HG02973 (cell line): ENCODE results near the gene IQGAP1.
A peak's percentile ranks its signal among the peaks of the same experiment; 100 is the strongest.

Source experiments
- ATAC-seq: cut with Tn5 transposase; IDR thresholded peaks from one replicate; pipeline ENCODE4 v1.9.1; 2021; ENCODE audit warnings: moderate library complexity; ENCODE audit not compliant: unreplicated experiment

The IQGAP1 gene

DNA sequence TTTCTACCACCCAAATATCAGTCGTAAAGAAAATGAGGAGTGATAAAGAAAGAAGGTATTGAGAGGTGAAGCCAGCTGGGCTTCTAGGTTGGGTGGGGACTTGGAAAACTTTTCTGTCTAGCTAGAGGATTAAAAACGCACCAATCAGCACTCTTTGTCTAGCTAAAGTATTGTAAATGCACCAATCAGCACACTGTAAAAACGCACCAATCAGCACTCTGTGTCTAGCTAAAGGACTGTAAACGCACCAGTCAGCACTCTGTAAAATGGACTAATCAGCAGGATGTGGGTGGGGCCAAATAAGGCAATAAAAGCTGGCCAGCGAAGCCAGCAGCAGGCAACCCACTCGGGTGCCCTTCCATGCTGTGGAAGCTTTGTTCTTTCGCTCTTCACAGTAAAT, 13.0 kb upstream of the IQGAP1 start:
- no peak for ATAC-seq

DNA sequence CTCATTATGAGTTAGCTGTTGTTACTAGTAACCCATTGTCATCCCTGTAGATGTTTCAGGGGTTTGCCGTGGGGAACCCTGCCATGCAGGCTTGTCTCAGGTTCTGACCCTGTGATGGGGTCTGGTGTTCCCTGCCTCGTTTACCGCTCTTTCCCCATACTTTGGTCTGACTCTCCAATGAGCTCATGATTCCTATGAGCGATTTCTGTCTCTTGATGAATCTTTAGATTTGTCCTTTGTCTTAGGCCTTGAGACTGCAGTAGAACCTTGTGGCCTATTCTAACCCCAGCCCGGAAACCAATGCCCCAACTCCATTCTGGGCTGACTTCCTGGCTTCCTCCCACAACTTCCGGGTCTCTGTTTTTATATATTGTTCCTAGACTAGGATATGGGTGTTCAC, 11.3 kb upstream of the IQGAP1 start:
- no peak for ATAC-seq

DNA sequence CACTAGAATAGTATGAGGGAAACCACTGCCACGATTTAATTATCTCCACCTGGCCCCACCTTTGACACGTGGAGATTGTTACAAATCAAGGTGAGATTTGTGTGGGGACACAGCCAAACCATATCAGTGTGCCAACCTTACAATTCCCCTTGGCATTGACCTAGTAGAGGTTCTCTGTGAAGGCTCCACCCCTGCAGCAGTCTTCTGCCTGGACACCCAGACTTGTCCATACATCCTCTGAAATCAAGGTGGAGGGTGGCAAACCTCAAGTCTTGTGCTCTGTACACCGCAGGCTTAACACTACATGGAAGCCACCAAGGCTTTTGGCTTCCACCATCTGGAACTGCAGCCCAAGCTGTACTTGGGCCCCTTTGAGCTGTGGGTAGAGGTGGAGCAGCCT, 8.8 kb upstream of the IQGAP1 start:
- ATAC-seq = no peak

DNA sequence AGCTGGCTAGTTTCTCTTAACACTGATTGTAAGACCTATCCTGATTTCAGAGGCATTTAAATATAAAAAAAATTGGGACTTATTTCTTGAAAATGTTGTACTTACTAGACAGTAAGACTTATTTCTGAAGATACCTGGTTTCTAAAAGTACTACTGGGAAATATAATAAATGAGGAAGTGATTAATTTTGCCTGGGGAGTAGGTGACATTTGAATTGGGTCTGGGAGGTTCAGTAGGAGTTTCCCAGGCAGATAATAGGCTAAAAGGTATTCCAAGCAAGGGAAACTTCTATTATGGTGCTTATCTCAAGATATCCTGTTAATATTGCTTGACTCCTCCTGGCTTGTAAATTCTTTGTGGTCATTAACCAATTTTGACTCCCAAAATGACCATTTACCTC, 6.5 kb upstream of the IQGAP1 start:
- no peak for ATAC-seq

DNA sequence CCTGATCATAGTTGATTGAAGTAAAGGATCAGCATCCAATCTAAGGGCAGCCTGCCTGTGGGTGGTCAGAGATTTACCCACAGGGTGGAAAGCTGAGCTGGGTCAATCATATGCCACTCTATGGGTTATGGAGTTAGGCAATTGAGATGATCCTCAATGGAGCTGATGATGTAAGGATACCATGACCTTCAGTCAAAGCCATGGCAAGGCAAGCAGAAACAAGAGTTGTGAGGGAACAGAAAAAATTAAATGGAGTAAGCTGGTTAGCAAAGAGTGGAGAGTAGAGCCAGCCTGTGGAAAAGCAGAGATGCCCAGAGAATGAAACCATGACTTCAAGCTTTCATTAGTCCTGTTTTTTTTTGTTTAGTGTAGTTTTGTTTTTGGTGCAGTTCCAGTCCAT, 5.7 kb upstream of the IQGAP1 start:
- ATAC-seq = no peak

DNA sequence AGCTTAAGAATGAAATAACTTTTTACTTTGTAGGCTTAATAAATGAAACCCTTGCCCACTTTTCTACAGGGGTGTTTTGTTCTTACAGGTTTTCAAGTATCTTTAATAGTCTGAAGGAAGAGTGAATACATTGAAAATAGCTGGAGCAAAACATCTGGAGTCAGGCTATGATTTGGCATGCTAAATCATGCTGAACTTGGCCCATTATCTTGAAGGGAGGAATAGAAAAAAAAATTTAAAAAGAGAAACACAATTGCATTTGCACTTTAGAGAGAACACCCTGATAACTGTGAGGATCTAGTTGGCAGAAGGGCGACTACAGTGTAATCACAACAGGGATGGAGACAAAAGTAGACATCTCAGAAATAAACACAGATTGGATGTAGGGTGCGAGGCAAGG, 1.8 kb upstream of the IQGAP1 start:
- ATAC-seq = no peak

DNA sequence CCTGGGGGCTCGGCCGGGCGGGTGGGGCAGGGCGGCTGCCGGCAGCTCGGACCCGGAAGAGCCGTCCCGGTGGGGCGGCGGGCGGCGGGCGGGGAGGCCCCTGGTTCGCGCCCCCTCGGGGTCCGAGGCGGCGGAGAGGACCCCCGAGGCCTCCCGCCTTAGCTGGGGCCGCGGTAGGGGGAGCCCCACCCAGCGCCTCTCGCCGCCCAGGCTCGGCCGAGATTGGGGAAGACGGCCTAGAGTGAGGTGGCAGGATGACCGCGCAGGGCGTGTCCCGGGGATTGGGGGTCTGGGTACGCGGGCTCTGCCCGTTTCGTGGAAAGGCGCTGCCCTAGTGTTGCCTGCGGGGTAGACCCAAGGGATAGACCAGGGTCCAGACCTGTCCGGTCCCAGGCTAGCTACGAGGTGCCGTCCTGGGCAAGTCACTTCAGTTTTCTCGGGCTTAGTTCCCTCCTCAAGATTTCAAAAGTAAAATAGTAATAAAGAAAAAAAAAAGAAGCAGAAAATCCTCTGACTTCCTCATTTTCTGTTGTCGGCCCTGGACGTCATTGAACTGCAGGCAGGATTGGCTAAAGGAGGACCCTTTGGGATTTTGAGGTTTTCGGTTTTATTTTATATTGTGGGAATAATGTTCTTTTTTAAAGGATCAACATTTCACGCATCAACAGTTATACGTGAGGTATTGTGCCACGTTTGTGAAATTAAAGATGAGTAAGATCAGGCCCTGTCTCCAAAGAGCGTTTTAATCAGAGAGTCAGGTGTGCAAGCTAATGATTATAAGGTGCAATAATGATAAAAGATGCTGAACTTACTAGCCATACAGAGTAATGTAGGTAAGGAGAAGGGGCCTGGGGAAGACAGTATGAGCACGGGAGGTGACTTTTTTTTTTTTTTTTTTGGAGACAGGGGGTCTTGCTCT, 679 bp downstream of the IQGAP1 start:
- ATAC-seq = peak; percentile 41

DNA sequence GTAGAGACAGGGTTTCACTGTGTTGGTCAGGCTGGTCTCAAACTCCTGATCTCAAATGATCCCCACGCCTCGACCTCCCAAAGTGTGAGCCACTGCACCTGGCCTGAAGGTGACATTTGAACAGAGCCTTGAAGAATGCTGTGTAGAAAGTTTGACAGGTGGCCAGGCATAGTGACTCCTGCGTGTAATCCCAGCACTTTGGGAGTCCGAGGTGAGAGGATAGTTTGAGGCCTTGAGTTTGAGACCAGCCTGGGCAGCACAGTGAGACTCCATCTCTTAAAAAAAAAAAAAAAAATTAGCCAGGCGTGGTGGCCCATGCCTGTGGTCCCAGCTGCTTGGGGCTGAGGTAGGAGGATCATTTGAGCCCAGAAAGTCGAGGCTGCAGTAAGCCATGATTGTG, 1.5 kb downstream of the IQGAP1 start:
- ATAC-seq = no peak

DNA sequence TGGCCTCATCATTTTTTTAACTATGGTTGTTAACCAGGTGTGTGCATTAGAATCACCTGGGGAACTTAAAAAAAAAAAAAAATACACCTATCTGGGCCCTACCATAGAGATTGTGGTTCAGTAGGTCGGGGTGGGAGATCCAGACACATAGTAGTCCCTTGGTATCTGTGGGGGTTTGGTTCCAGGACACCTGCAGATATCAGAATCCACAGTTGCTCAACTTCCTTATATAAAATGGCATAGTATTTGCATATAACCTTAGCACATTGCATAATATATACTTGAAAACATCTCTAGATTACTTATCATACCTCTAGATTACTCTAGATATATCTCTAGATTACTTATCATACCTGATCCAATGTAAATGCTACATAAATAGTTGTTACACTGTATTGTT, 5.0 kb downstream of the IQGAP1 start:
- ATAC-seq = no peak

DNA sequence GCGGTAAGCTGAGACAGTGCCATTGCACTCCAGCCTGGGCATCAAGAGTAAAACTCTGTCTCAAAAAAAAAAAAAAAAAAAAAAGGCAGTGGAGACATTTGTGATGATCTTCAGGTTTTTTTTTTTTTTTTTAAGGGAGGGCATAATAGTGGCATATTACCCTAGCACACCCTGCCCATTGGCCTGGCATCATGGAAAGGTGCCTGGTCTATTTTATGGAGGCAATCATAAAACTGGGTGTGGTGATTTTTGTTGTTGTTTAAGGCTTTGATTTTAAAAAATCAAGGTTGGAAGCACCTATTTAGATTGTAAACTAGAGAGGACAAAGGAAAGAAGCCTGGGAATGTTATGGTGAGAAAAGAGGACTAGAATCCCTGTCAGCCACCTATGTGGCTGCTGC, 6.0 kb downstream of the IQGAP1 start:
- no peak for ATAC-seq

DNA sequence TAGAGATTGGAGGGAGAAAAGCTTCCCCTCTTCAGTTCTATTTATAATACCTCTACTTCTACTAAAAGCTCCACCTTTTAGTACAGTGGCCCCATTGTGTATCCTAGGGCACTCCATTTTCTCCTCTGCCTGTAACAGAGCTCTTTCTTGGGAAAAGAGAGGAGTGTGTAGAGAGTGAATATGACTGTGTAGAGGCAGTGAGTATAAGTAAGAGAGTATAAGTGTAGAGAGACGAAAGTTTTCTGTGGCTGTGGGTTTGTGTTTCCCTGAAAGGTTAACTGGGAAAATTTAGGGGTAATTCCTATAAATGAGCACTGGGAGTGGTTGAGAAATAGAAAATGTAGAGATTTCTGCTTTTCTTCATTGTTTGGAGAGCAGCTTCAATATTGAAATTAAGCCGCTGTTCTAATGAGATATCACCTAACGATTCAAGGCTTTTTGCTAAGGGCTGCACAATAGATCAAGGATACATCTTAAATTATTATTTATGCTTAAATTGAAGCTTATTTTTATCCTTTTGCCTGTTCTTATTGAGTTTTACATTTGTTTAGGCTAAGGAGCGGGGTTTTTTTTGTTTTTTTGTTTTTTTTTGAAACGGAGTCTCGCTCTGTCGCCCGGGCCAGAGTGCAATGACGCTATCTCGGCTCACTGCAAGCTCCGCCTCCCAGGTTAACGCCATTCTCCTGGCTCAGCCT, 6.9 kb downstream of the IQGAP1 start:
- ATAC-seq = no peak

DNA sequence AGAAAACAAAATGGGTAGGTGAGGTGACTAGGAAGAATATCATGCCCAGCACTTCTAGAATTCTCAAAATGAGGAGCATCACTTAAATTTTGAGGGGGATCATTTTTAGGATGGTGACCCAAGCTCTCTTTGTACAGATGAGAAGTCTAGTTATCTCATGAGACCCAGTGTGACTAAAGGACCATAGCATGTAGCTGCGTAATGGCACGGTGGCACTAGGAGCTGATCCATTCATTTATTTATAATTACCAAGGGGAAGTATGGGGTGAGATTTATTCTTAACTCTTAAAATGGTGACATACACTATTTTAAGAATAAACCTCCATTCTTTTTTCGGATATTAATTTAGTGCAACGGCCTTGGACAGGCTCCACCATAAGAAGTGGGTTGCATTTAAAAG, 8.3 kb downstream of the IQGAP1 start:
- no peak for ATAC-seq

DNA sequence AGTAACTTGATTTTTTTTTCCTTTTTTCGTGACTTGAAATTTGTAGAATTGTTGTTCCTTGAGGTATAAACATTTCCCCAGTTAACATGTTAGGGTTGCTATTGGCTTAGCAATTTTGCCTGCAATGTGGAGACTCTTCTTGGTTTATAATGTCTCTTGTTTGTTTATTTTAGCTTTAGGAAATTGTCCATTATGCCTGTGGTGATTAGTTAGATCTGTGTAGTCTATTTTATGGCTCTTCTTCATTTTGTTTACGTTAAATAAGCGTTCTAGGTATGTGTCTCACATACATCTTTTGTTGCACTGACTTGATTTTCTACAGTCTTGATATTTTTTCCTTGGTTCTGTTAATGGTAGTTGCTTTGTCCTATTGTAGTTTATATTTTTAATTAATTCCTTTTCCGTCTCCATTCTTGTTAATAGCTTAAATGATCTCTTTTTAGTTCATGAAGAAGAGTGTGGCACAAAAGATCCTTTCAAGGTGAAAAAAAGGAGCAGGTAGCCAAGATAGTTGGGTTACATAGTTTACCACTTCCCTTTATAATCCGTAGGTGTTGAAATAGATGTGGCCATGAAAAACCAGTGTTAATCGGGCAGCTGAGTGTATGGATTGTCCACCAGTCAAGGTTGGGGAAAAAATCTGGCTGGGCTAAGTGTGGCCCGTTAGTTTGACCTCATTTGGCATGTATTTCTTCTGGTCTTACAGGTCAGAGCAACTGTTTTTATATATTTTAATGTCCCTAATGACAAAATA, 12.1 kb downstream of the IQGAP1 start:
- ATAC-seq = peak; percentile 15

DNA sequence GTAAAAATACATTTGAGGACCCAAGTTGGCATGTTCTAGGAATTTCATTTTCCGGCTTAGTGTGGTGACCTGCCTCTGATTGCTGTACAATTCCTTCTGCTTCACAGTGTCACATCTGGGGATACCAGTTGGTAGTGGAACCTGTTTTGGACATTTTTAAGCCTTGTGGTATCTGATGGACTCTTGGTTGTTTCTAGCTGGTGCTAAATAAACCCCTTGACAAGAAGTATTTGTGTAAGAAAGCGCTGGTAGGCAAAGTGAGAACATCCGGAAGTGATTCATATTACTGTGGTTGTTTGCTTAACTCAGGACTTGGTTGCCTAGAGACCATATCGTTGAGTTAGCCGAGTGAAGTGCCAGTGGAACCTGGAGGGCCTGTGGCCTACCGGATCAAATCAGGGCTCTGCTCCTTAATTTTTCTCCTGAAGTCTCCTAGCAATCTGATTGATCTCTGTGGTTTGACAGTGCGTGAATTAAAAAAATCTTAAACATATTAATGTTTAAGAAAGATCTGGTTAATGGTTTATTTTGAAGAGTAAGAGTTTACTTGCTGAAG, 12.8 kb downstream of the IQGAP1 start:
- ATAC-seq = peak; percentile 97

DNA sequence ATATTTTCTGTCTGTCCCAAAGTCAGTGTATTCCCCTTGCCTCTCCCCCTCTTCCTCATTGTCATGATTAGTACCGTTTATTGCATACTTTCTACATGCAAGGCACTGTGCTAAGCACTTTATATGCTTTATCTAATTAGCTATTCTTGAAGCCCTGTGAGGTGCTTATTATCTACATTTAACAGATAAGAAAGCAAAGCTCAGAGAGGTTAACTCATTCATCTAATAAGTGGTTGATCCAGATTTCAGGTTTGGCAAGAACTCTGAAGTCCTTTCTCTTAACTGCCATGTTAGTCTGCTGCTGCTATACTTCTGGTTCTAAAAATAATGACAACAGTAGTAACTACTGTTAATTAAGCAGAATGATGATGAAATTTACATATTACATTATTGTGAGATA, 13.5 kb downstream of the IQGAP1 start:
- no peak for ATAC-seq

DNA sequence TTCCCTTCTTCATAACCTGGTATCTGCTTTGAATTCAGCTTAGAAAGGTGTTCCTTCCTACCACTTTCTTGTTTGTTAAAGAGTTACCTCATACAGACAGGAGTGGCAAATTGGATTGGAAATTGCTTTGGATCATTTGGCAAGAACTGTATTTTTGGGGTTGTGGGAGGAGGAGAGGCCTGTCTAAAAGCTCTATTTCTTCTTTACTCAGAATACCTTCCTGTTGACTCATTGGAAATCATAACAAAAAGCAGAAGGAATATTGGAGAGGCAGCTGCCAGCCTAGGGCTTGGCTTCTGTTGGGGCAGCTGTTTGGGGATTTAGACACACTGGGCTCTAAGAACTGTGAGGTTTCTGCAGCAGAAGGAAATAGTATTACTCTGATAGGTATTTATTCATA, 14.2 kb downstream of the IQGAP1 start:
- no peak for ATAC-seq

DNA sequence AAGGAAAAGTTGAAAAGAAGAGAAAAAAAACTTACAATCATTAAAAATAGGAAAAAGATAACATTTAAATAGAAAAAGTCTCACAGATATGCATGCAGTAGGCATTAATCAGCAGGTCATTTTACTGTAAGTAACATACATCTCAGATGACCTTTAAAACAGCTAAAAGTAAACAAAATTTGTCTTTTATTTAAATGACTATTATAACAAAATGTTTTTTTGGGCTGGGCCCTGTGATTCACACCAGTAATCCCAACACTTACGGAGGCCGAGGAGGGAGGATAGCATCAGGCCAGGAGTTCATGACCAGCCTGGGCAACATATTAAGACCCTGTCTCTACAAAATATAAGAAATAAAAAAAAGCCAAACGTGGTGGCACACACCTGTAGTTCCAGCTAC, 14.7 kb downstream of the IQGAP1 start:
- no peak for ATAC-seq

DNA sequence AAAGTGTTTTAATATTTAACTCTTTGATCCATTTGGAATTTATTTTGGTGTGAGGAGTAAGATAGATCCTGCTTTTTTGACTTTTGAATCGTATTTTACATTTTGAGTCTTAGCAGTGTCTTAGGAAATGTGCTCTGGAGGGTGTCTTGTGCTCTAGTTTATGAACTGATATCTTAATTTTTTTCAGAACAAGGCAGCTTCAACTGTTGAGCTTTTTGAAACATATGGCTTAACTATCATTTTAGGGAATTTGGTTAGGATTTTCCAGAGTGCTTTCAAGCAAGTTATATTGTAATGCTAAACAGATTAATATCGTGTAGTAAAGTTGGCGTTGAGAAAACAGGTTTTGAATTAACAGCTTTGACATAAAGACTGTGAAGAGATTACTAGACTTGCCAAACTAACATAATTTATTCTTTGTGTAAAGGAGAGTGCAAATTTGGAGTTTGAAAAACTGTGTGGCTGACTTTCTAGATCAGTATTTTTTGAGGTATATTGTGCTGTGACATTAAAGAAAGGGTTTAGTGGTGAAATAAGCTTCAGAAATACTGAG, 17.1 kb downstream of the IQGAP1 start:
- no peak for ATAC-seq

DNA sequence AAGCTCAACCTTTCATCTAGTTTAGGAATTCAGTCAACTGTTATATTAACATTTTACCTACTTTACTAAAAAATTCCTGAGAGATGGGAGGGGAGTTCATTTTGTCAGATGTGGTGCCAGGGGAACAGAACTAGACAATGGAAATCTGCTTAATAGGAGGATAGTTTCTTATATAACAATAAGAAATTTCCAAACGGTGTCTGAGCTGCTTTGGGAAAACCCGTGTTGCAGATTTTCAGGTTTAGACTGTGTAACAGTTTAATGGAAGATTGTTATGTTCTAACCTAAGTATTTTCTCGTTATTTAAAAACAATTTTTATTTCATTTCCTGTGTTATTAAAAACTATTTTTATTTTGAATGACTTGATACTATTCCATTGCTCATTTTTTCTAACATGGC, 19.3 kb downstream of the IQGAP1 start:
- ATAC-seq = no peak

DNA sequence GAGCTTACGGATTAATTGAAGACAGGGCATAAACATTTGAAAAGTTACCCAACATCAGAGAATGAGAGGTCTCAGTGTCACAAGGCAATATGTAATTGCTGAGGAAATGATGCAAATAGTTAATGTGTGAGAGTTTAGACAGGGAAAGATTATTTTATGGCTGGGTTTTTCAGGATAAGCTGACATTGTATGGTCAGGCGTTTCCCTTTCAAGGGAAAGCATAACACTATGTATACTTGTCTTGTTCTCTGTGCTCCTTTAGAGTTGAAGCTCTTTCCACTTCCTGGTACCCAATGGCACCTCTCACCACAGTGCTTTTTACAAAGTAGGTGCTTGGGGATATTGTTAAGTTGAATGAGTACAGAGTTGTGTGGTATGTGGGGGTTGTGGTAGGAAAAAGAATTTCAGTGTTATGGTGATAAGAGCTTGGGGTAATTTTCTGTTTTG, 19.9 kb downstream of the IQGAP1 start:
- peak; percentile 63 for ATAC-seq

DNA sequence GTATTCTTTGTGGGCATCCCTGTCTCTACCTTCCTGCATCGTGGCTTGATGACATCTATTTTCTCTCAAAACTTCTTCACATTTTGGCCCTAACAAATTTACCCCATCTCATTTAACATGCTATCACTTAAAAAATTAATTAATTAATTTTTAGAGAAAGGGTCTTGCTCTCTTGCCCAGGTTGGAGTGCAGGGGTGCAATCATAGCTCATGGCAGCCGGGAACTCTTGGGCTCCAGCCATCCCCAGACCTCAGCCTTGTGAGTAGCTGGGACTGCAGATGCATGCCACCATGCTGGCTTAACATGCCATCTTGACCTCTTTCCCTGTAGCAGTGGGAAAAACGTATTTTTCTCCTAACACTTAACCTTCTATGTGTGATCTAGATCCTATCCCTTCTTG, 20.6 kb downstream of the IQGAP1 start:
- ATAC-seq = no peak
